ENCODE measurements around the gene LRRFIP1.

LRRFIP1 gene

DNA sequence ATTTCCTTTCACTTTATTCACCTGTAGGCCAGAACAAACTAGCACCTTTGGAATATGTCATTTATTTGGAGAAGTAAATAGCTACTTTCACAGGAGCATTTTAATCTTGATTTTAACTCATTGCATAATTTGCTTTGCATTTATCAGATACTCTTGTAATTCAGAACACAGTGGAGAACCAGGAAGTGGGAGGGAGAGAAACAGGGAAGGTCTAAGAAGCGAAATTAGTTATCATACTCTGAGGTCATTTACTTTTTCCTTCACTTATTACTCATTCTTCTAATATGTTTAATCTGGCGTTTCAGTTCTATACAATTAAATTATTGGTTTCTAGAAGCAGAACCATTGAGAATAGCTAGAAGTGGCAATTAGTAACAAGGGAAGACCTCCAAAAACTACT is 191.8 kb downstream of the LRRFIP1 start:
- Mint-ChIP-seq H3K4me3 (no peak overlapping the region), H3K27me3 (ENCODE audit: low read depth) (no peaks in the 10 kb centered on the region), H3K9me3 (no peaks in the 10 kb centered on the region), H3K27ac (no peak overlapping the region), H3K4me1 (no peaks in the 10 kb centered on the region), H3K36me3 (ENCODE audit: low read depth) (no peaks in the 10 kb centered on the region)
- TF ChIP-seq, protein P1, sequence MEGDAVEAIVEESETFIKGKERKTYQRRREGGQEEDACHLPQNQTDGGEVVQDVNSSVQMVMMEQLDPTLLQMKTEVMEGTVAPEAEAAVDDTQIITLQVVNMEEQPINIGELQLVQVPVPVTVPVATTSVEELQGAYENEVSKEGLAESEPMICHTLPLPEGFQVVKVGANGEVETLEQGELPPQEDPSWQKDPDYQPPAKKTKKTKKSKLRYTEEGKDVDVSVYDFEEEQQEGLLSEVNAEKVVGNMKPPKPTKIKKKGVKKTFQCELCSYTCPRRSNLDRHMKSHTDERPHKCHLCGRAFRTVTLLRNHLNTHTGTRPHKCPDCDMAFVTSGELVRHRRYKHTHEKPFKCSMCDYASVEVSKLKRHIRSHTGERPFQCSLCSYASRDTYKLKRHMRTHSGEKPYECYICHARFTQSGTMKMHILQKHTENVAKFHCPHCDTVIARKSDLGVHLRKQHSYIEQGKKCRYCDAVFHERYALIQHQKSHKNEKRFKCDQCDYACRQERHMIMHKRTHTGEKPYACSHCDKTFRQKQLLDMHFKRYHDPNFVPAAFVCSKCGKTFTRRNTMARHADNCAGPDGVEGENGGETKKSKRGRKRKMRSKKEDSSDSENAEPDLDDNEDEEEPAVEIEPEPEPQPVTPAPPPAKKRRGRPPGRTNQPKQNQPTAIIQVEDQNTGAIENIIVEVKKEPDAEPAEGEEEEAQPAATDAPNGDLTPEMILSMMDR (IDR thresholded peaks at IDR 0.05; ENCODE audit: unreplicated experiment in 3 of 3), result no peak

DNA sequence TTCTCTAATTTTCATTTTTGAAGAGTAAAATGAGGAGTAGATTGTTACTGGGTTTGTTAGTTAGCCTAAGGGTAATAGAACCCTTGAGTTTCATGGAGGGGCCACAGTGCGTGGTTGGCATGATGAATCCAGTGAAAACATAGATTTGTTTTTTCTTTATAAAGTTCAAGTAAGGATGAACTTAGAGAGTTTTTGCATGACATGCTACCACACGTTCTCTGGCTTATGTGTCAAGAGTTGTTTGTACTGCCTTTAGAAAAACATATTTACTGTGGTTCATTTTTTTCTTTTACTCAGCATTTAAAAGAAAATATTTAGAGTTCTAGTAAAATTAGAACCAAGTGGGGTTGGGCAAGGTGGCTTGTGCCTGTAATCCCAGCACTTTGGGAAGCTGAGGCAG is 193.0 kb downstream of the LRRFIP1 start:
- Mint-ChIP-seq H3K4me1 (no peaks in the 10 kb centered on the region), H3K27ac (no peak overlapping the region), H3K4me3 (no peak overlapping the region), H3K9me3 (no peaks in the 10 kb centered on the region), H3K27me3 (ENCODE audit: low read depth) (no peaks in the 10 kb centered on the region), H3K36me3 (ENCODE audit: low read depth) (no peaks in the 10 kb centered on the region)
- TF ChIP-seq, protein P1 (IDR thresholded peaks at IDR 0.05; ENCODE audit: unreplicated experiment in 3 of 3), result no peak

DNA sequence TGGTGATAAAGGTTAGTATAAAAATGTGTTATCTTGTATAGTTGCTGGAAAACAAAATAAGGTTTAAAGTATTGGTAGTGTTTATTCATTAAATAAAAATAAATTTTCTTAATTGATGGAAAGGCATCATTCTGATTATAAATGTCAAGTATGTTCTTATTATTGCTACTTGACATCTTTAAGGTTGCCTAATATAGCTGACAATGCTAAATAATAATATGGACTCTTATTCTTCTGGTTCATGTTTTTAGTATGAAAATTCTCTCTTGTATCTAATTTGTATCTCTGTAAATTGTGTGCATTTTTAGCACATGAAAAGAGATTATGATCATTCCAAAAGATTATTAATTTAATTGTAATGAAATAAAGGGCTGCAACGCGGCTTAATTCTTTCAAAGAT is 196.2 kb downstream of the LRRFIP1 start:
- no peak overlapping the region for H3K27ac Mint-ChIP-seq
- H3K27me3 Mint-ChIP-seq (ENCODE audit: low read depth), result no peaks in the 10 kb centered on the region
- no peaks in the 10 kb centered on the region for H3K4me1 Mint-ChIP-seq
- H3K4me3 Mint-ChIP-seq, result no peak overlapping the region
- TF ChIP-seq, protein P1 (IDR thresholded peaks at IDR 0.05; ENCODE audit: unreplicated experiment in 3 of 3), result no peak
- no peaks in the 10 kb centered on the region for H3K9me3 Mint-ChIP-seq
- H3K36me3 Mint-ChIP-seq (ENCODE audit: low read depth), result no peaks in the 10 kb centered on the region

DNA sequence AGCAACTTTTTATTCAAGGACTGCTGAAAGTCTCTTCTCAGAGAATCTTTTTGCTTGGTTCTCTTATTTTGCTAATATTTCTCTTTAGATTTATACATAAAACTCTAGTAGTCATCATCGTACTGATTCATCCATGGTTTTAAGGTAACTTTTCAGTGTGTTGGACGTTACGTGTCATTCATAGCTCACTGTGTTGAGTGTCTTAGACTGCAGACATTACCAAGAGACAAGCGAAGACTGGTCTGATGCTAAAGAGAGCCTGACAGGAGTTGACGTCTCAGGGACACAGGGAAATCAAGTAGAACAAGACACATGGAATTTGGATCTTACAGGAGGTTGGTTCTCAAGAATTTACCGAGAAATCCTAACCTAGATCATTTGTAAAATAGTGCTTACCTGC is 196.7 kb downstream of the LRRFIP1 start:
- no peaks in the 10 kb centered on the region for H3K36me3 Mint-ChIP-seq (ENCODE audit: low read depth)
- no peaks in the 10 kb centered on the region for H3K9me3 Mint-ChIP-seq

DNA sequence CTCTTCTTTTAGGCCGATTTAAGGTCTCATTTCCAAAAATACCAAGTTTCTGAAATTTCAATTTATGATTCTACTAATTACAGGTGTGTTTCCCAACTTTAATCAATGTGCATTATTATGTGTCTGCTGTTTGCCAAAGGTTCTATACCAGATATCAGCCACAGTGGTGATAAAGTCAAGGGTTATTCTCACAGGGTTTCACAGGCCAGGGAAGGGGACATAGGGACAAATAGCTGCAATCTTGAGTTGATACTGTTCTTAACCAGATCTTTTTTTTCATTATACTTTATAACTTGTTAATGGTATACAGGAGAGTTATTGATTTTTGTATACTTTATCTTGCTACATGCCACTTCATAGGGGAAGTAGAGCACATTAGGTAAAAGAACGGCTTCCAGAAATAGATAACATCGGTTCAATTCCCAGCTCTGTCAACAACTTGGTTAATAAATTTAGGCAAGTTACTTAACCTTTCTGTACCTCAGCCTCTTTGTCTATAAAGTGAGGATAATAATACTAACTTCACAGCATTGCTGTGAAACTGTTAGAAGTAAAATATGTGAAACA is 200.1 kb downstream of the LRRFIP1 start:
- H3K4me1 Mint-ChIP-seq, result no peaks in the 10 kb centered on the region
- no peak overlapping the region for H3K4me3 Mint-ChIP-seq
- no peaks in the 10 kb centered on the region for H3K36me3 Mint-ChIP-seq (ENCODE audit: low read depth)
- H3K9me3 Mint-ChIP-seq, result no peaks in the 10 kb centered on the region
- H3K27ac Mint-ChIP-seq, result no peak overlapping the region
- TF ChIP-seq, protein P1 (IDR thresholded peaks at IDR 0.05; ENCODE audit: unreplicated experiment in 3 of 3), result no peak
- no peaks in the 10 kb centered on the region for H3K27me3 Mint-ChIP-seq (ENCODE audit: low read depth)

More for the DNA sequence above, 196.7 kb downstream of the LRRFIP1 start:
- H3K4me1 Mint-ChIP-seq, result no peaks in the 10 kb centered on the region
- H3K4me3 Mint-ChIP-seq, result no peak overlapping the region
- TF ChIP-seq, protein P1 (IDR thresholded peaks at IDR 0.05; ENCODE audit: unreplicated experiment in 3 of 3), result no peak
- no peak overlapping the region for H3K27ac Mint-ChIP-seq
- no peaks in the 10 kb centered on the region for H3K27me3 Mint-ChIP-seq (ENCODE audit: low read depth)
